Suprapubic skin (tissue), 4 donors: ENCODE measurements around the gene FGFR3. TPM values are rescaled to one million over a fixed set of nuclear protein-coding genes. Genes with fewer than 3 reads are reported as not detected.

Source experiments
- DNase-seq, 2 donors: peaks; one replicate each; pipeline ENCODE4 v3.0.0-alpha.2; 2019; ENCODE audit warnings: low spot score in 2 of 2
- H3K27ac ChIP-seq: fragments of 200-600 bp; sonication (generic); one replicate; pipeline ENCODE4 v1.5.1; 2019
- H3K27me3 ChIP-seq: fragments of 200-600 bp; sonication (generic); one replicate; pipeline ENCODE4 v1.5.1; 2019
- H3K36me3 ChIP-seq: fragments of 200-600 bp; sonication (generic); one replicate; pipeline ENCODE4 v1.5.1; 2019
- H3K4me1 ChIP-seq: fragments of 200-600 bp; sonication (generic); one replicate; pipeline ENCODE4 v1.5.1; 2019
- H3K4me3 ChIP-seq: fragments of 200-600 bp; sonication (generic); one replicate; pipeline ENCODE4 v1.5.1; 2019; ENCODE audit warnings: mild to moderate bottlenecking
- H3K9me3 ChIP-seq: fragments of 200-600 bp; sonication (generic); one replicate; pipeline ENCODE4 v1.5.1; 2019
- CTCF ChIP-seq, 2 donors: fragments of 200-600 bp in 1 of 2; fragments of 450-650 bp in 1 of 2; sonication (generic) in 1 of 2; IDR thresholded peaks; one replicate each; pipeline ENCODE4 v1.5.1; 2016 to 2019; ENCODE audit warnings: antibody characterized with exemption in 2 of 2, mild to moderate bottlenecking in 1 of 2, moderate library complexity in 1 of 2
- EP300 ChIP-seq: sonication (generic); formaldehyde crosslinking; IDR thresholded peaks from one replicate; pipeline ENCODE4 v1.6.1; 2017; ENCODE audit warnings: antibody characterized with exemption
- POLR2A ChIP-seq, 2 donors: fragments of 450-650 bp; IDR thresholded peaks; one replicate each; pipeline ENCODE4 v1.6.1; 2017; ENCODE audit warnings: antibody characterized with exemption in 2 of 2, mild to moderate bottlenecking in 2 of 2, moderate library complexity in 2 of 2
- POLR2AphosphoS5 ChIP-seq, 3 donors: sonication (generic); formaldehyde crosslinking; IDR thresholded peaks; one replicate each; pipeline ENCODE4 v1.6.1; 2017; ENCODE audit warnings: antibody characterized with exemption in 3 of 3
- WGBS: methylation state at CpG from one replicate; pipeline ENCODE4 v1.1.5; 2018; 5-methylcytosine and 5-hydroxymethylcytosine counted together
- total RNA-seq, 4 donors: library from RNA; depleted of rRNA; stranded (reverse); fragments of >200 nt; gene quantifications; one replicate each; pipeline ENCODE4 v1.1.0, GENCODE V29; 2016

Gene FGFR3
- total RNA-seq, 4 donors from 2014 or later = 511 to 829 (median 662) TPM

GRCh38 chr4:1759818-1760223, 33.3 kb upstream of the FGFR3 start:
- H3K27ac ChIP-seq = no peak overlapping the region
- H3K36me3 ChIP-seq = no peaks in the 10 kb centered on the region
- TF ChIP-seq POLR2AphosphoS5 (IDR thresholded peaks at IDR 0.05) (no peak), CTCF (IDR thresholded peaks at IDR 0.05) (no peak), POLR2A (IDR thresholded peaks at IDR 0.05) (no peak), EP300 (no peak)
- DNase-seq = no peak
- no peaks in the 10 kb centered on the region for H3K27me3 ChIP-seq
- 48% methylated on average over 5 of the region's 13 CpGs for WGBS
- H3K9me3 ChIP-seq = no peaks in the 10 kb centered on the region
- H3K4me1 ChIP-seq = peaks cover 70% of the 10 kb centered on the region
- H3K4me3 ChIP-seq = no peak overlapping the region

GRCh38 chr4:1760521-1761071, 32.5 kb upstream of the FGFR3 start:
- H3K36me3 ChIP-seq = no peaks in the 10 kb centered on the region
- WGBS = 10% methylated on average over 2 of the region's 25 CpGs
- no peak for DNase-seq
- TF ChIP-seq EP300 = no peak
- no peak for TF ChIP-seq POLR2AphosphoS5 (IDR thresholded peaks at IDR 0.05)
- no peak for TF ChIP-seq CTCF (IDR thresholded peaks at IDR 0.05)
- TF ChIP-seq POLR2A (IDR thresholded peaks at IDR 0.05) = no peak
- H3K4me3 ChIP-seq = no peak overlapping the region
- H3K27ac ChIP-seq = no peak overlapping the region
- H3K27me3 ChIP-seq = no peaks in the 10 kb centered on the region
- H3K4me1 ChIP-seq = peaks cover 62% of the 10 kb centered on the region
- no peaks in the 10 kb centered on the region for H3K9me3 ChIP-seq

DNA sequence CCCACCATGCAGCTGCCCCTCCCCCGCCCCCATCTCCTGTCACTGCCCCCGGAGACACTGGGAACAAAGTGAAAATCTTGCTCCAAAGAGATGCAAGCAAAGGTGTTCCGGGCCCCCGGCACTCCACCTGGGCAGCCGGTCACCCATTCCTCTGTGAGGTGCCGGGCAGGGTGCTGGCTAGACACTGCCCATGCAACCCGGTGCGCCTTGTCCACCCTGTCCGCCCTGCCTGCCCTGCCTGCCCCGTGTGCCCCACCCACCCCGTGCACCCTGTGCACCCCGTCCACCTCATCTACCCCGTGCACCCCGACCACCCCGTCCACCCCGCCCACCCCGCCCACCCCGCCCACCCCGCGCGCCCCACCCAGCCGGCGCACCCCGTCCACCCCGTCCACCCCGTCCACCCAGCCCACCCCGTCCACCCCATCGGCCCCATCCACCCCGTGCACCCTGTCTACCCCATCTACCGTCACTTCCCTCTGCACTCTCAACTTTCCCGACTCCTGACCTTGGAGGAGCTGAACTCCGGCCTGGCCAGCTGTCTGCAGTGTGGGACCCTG, 31.9 kb upstream of the FGFR3 start:
- no peak for TF ChIP-seq POLR2AphosphoS5 (IDR thresholded peaks at IDR 0.05)
- no peak for TF ChIP-seq POLR2A (IDR thresholded peaks at IDR 0.05)
- TF ChIP-seq CTCF (IDR thresholded peaks at IDR 0.05) = no peak
- TF ChIP-seq EP300 = no peak
- no peak overlapping the region for H3K27ac ChIP-seq
- H3K27me3 ChIP-seq = peaks cover 2% of the 10 kb centered on the region
- H3K4me3 ChIP-seq = no peak overlapping the region
- H3K9me3 ChIP-seq = no peaks in the 10 kb centered on the region
- no peaks in the 10 kb centered on the region for H3K36me3 ChIP-seq
- H3K4me1 ChIP-seq = peaks cover 58% of the 10 kb centered on the region
- 54% methylated on average over 26 of the region's 32 CpGs for whole genome bisulfite sequencing
- DNase-seq = no peak

- no peak overlapping the region for H3K27ac ChIP-seq
Measured at GRCh38 chr4:1762264-1763010, 30.7 kb upstream of the FGFR3 start.

More at GRCh38 chr4:1762264-1763010, 30.7 kb upstream of the FGFR3 start:
- Histone ChIP-seq H3K9me3 (no peaks in the 10 kb centered on the region), H3K27me3 (peaks cover 8% of the 10 kb centered on the region), H3K4me3 (no peak overlapping the region), H3K4me1 (peaks cover 59% of the 10 kb centered on the region), H3K36me3 (no peaks in the 10 kb centered on the region)
- 80% methylated on average over 3 of the region's 20 CpGs for WGBS
- no peak for TF ChIP-seq POLR2A (IDR thresholded peaks at IDR 0.05)
- no peak for TF ChIP-seq POLR2AphosphoS5 (IDR thresholded peaks at IDR 0.05)
- TF ChIP-seq EP300 = no peak
- TF ChIP-seq CTCF (IDR thresholded peaks at IDR 0.05) = no peak
- no peak for DNase-seq
